GM19025 (cell line): ENCODE measurements around the gene SYVN1.

Experiments used
- ATAC-seq: cut with Tn5 transposase; IDR thresholded peaks from one replicate; pipeline ENCODE4 v1.9.1; 2021; ENCODE audit warnings: mild to moderate bottlenecking, low read depth, moderate library complexity; ENCODE audit not compliant: unreplicated experiment

Gene SYVN1

GRCh38 chr11:65095974-65096806 lies 38.1 kb downstream of the SYVN1 start, which contains the start of gene VPS51:
Gene VPS51, plus strand, starts transcription at chr11:65096214. Its CDS starts 37 bp downstream, at chr11:65096251.
- peak; percentile 78 for ATAC-seq

DNA sequence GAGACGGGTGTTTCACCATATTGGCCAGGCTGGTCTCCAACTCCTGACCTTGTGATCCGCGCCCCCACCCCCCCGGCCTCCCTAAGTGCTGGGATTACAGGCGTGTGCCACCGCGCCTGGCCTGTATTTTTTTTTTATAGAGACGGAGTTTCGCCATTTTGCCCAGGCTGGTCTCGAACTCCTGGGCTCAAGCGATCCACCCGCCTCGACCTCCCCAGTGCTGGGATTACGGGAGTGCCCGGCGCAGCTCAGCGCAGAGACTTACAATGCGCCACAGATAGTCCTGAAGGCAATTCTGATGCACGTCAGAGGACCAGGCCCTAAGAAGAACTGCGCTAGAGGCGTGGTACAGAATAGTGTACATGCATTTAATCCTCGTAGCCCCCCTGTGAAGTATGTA lies 38.9 kb downstream of the SYVN1 start:
- ATAC-seq, result no peak

- ATAC-seq, result no peak
These were observed 43.7 kb downstream of the SYVN1 start for GRCh38 chr11:65090628-65091027.

- no peak for ATAC-seq
These were observed 44.7 kb downstream of the SYVN1 start for GRCh38 chr11:65089621-65090020.

- no peak for ATAC-seq
These were observed 46.5 kb downstream of the SYVN1 start for GRCh38 chr11:65087827-65088226.

- ATAC-seq, result no peak
These were observed 47.1 kb downstream of the SYVN1 start for GRCh38 chr11:65087216-65087615.

GRCh38 chr11:65086809-65087208 lies 47.5 kb downstream of the SYVN1 start:
- ATAC-seq, result no peak

DNA sequence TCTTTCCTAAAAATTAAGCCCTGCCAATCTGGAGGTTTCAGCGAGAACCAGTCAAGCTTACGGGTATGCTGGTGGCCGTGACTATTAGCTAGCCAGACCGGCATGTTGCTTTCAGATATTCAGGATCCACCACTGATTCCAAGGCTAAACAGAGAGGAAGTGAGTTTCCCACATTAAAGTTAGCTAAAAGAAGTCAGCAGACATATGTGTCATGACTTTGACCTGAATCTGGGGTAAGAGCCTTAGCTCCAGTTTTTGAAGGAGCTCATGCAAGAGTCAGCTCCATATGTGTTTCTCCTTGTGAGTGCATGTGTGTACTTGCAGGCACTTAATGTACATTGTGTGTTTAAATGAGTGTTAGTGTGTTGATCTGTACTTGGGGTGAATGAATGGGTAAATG lies 48.9 kb downstream of the SYVN1 start:
- no peak for ATAC-seq

GRCh38 chr11:65084598-65085375 lies 49.5 kb downstream of the SYVN1 start:
- ATAC-seq, result no peak

DNA sequence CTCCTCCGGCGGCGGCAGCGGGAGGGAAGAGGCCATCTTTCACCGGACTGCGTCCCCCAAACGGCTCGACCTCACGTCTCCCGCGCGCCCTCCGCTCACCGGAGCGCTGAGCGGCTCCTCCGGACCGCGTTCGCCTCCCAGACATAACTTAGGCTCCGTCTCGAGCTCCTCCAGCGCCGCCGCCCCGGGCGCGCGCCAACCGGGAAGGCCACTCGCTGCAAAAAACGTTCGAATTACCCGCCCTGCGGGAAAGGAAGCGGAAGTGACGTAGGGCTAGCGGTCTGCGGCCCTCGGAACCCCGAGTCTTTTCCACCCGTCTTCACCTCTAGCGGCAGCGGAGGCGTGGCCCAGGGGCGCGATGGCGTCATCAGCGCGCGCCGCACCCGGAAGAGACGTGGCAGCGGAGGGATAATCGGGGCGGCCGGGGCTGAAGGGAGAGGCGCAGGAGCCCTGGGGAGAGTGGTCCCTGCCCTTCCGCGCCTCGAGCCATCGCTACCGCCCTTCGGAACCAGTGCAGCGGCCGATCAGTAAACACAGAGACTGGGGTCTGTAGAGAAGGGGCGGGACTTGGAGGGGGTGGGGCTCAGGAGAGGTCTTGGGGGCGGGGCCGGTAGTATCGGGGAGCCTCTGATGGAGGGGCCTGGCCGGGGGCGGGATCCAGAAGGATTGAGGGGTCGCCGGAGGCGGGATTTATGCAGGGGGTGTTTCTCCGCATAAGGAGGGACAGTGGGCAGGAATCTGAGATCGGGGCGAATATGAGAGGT lies 50.3 kb downstream of the SYVN1 start, which contains the start of the genes CDCA5 and ZFPL1:
Gene CDCA5 (minus strand): TSS at position 207 of the 764 bp plus-strand sequence. CDS start 62 bp downstream, at position 145.
Gene ZFPL1 (plus strand): TSS at position 389 of the 764 bp plus-strand sequence. CDS start 477 bp downstream, outside the sequence.
- ATAC-seq, result peak; percentile 79

GRCh38 chr11:65083134-65083833 lies 51.0 kb downstream of the SYVN1 start:
- no peak for ATAC-seq

DNA sequence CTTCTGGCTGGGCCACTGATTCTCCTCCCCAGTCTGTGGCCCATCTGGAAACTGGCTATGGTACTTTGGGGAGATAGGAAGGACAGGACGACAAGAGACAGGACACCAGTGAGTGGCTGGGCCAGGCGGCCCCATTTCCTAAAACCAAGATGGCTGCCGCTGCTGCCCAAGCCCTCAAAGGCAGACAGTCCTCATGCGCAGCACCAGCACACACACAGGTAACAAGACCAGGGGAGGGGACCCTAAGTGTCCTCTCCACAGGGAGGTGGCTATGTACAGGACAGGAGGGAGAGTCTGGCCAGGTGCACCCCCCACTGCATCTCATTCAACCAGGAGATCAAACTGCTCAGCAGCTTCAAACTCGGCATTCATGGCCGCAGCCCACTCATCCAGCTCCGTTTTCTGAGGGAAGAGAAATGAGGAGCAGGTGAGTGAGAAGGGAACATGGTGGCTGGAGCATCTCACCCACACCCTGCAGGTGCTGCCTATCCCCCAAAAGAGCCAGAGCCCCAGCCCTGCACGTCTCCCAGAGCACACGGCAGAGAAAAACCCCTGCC lies 55.5 kb downstream of the SYVN1 start:
- no peak for ATAC-seq

DNA sequence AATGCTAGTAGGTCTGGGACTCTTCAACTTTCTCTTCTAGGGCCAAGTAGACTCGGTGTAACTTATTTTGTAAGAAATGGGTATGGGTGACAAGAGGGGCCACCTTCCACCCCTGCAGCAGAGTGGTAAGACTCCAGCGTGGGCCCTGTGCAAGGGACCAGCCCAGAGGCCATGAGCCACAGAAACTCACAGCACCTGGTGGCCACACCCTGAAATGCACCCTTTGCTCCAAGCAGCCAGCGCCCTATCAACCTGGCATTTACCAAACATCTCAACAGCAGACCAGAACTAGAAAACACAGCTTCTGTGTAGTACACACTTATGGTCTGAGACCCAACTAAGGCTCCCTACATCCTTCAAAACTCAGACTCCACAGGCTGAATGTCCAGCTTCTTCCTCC lies 56.2 kb downstream of the SYVN1 start:
- peak; percentile 55 for ATAC-seq

- ATAC-seq, result no peak
These were observed 56.9 kb downstream of the SYVN1 start for GRCh38 chr11:65077451-65077850.
